ENCODE results near the gene LPO.

The LPO gene

GRCh38 chr17:58316260-58316960 lies 78.0 kb downstream of the LPO start:
- no peak for TF ChIP-seq CEBPB (IDR thresholded peaks at IDR 0.05)
- no peak for TF ChIP-seq REST (IDR thresholded peaks at IDR 0.05; ENCODE audit: low read depth)
- TF ChIP-seq TCF12 (IDR thresholded peaks at IDR 0.05; ENCODE audit: low read depth): no peak
- no peak for TF ChIP-seq RAD21 (IDR thresholded peaks at IDR 0.05; ENCODE audit: low read depth)
- TF ChIP-seq EP300 (IDR thresholded peaks at IDR 0.05; ENCODE audit: borderline replicate concordance): no peak
- TF ChIP-seq MAX (IDR thresholded peaks at IDR 0.05): no peak
- no peak for TF ChIP-seq USF1 (IDR thresholded peaks at IDR 0.05)
- no peak for TF ChIP-seq NFIC (IDR thresholded peaks at IDR 0.05)
- no peak for TF ChIP-seq EGR1 (IDR thresholded peaks at IDR 0.05)
- no peak for TF ChIP-seq YY1 (IDR thresholded peaks at IDR 0.05; ENCODE audit: low read depth)
- no peak for TF ChIP-seq ZBTB7A (IDR thresholded peaks at IDR 0.05; ENCODE audit: low read depth)
- no peak for TF ChIP-seq TEAD4 (IDR thresholded peaks at IDR 0.05)

- TF ChIP-seq NFIC (IDR thresholded peaks at IDR 0.05) (no peak), RAD21 (IDR thresholded peaks at IDR 0.05; ENCODE audit: low read depth) (peak; percentile 72), REST (IDR thresholded peaks at IDR 0.05; ENCODE audit: low read depth) (no peak), TAF1 (IDR thresholded peaks at IDR 0.05; ENCODE audit: low read depth) (no peak), MAX (IDR thresholded peaks at IDR 0.05) (no peak)
Measured at GRCh38 chr17:58317421-58318064, 79.2 kb downstream of the LPO start.

- no peak for TF ChIP-seq YY1 (IDR thresholded peaks at IDR 0.05; ENCODE audit: low read depth)
- TF ChIP-seq NFIC (IDR thresholded peaks at IDR 0.05): no peak
- no peak for TF ChIP-seq TCF12 (IDR thresholded peaks at IDR 0.05; ENCODE audit: low read depth)
- no peak for TF ChIP-seq FOXM1 (IDR thresholded peaks at IDR 0.05; ENCODE audit: borderline replicate concordance, low read depth)
- TF ChIP-seq RAD21 (IDR thresholded peaks at IDR 0.05; ENCODE audit: low read depth): no peak
- TF ChIP-seq MAX (IDR thresholded peaks at IDR 0.05): no peak
Measured at GRCh38 chr17:58318065-58318481, 79.7 kb downstream of the LPO start.
